Measurements from ENCODE around the gene SNRNP70. TPM values are rescaled to one million over a fixed set of nuclear protein-coding genes. Genes with fewer than 3 reads are reported as not detected.

SNRNP70 gene
- total and polyA plus RNA-seq, 10 of the 15 experiments (the other 5 are each of a cell fraction or from before 2014, with no cell fraction given), result 2.7 to 453 (median 159) TPM

- TF ChIP-seq E2F4 (IDR thresholded peaks at IDR 0.05; ENCODE audit: low read depth, low read length), result peak; percentile 89
- 0 out of 2 replicates have a peak, but pooled peaks have one; percentile 24 for TF ChIP-seq TCF12 (IDR thresholded peaks at IDR 0.05; ENCODE audit: low read depth, low read length)
- peak in 1 of 2 experiments; percentile 38; a peak in 1 of 4 replicates for TF ChIP-seq BHLHE40 (IDR thresholded peaks at IDR 0.05; ENCODE audit: borderline replicate concordance in 1 of 2, low read depth in 2 of 2, low read length in 1 of 2)
- TF ChIP-seq ZNF217 (IDR thresholded peaks at IDR 0.05), result 0 out of 2 replicates have a peak, but pooled peaks have one; percentile 23
- TF ChIP-seq IRF4 (IDR thresholded peaks at IDR 0.05; ENCODE audit: low read depth, low read length), result no peak
- no peak for TF ChIP-seq MTA2 (IDR thresholded peaks at IDR 0.05; ENCODE audit: low read depth)
- TF ChIP-seq JUND (IDR thresholded peaks at IDR 0.05; ENCODE audit: low read depth, low read length), result no peak
- no peak for TF ChIP-seq PRDM15 (CRISPR knock-in tag; IDR thresholded peaks at IDR 0.05)
- TF ChIP-seq CHD1 (IDR thresholded peaks at IDR 0.05; ENCODE audit: low read depth, low read length), result no peak
- no peak for TF ChIP-seq ATF3 (IDR thresholded peaks at IDR 0.05; ENCODE audit: borderline replicate concordance, extremely low read depth, low read depth, low read length)
- no peak for TF ChIP-seq ZNF622 (IDR thresholded peaks at IDR 0.05)
- peak; percentile 46; the same call in 1 of the 2 replicates for TF ChIP-seq HDGF (IDR thresholded peaks at IDR 0.05)
- no peak for TF ChIP-seq NR2C1 (IDR thresholded peaks at IDR 0.05)
- TF ChIP-seq WRNIP1 (IDR thresholded peaks at IDR 0.05; ENCODE audit: borderline replicate concordance, low read depth, low read length), result no peak
- 0 out of 3 replicates have a peak, but pooled peaks of 1 of the 2 experiments have one; percentile 24 for TF ChIP-seq EGR1 (IDR thresholded peaks at IDR 0.05; ENCODE audit: borderline replicate concordance in 1 of 2, low read depth in 2 of 2, low read length in 2 of 2)
- TF ChIP-seq POLR2A (IDR thresholded peaks at IDR 0.05; ENCODE audit: low read depth, low read length), result peak; percentile 70
- no peak for TF ChIP-seq TAF1 (IDR thresholded peaks at IDR 0.05; ENCODE audit: borderline replicate concordance, low read depth, low read length)
- TF ChIP-seq SKIL (IDR thresholded peaks at IDR 0.05; ENCODE audit: low read depth, poor library complexity, severe bottlenecking), result no peak
- peak; percentile 35; the same call in 1 of the 2 replicates for TF ChIP-seq LARP7 (IDR thresholded peaks at IDR 0.05)
- no peak for TF ChIP-seq PAX5 (IDR thresholded peaks at IDR 0.05; ENCODE audit: borderline replicate concordance, low read depth, low read length)
- TF ChIP-seq CBX3 (IDR thresholded peaks at IDR 0.05; ENCODE audit: borderline replicate concordance, low read depth), result no peak
- TF ChIP-seq RELA (IDR thresholded peaks at IDR 0.05; ENCODE audit: borderline replicate concordance, partially characterized antibody), result no peak
- peak; percentile 78 for TF ChIP-seq NRF1 (conservative IDR thresholded peaks at IDR 0.05; ENCODE audit: low read depth, low read length)
- TF ChIP-seq HDAC6 (IDR thresholded peaks at IDR 0.05; ENCODE audit: unreplicated experiment), result no peak
Measured at GRCh38 chr19:49127674-49128544, 42.7 kb downstream of the SNRNP70 start (continued).

All from GM12878 (cell line).